Umbilical cord (tissue), 2 donors: ENCODE results near the gene GOLGA6C. TPM values are rescaled to one million over a fixed set of nuclear protein-coding genes. Genes with fewer than 3 reads are reported as not detected.
"Not testable (repeated sequence)": the region's sequence is repeated elsewhere in the genome, so short reads cannot be mapped to it uniquely, and the experiment has no call there.

Source experiments
- DNase-seq: peaks from one replicate; pipeline ENCODE4 v3.0.0-alpha.2; 2015; ENCODE audit warnings: low spot score
- total RNA-seq: library from RNA; depleted of rRNA; stranded (reverse); fragments of >200 nt; gene quantifications from one replicate; pipeline ENCODE4 v1.2.3, GENCODE V29; 2014; ENCODE audit warnings: low replicate concordance; ENCODE audit not compliant: insufficient read depth

GOLGA6C gene, protein sequence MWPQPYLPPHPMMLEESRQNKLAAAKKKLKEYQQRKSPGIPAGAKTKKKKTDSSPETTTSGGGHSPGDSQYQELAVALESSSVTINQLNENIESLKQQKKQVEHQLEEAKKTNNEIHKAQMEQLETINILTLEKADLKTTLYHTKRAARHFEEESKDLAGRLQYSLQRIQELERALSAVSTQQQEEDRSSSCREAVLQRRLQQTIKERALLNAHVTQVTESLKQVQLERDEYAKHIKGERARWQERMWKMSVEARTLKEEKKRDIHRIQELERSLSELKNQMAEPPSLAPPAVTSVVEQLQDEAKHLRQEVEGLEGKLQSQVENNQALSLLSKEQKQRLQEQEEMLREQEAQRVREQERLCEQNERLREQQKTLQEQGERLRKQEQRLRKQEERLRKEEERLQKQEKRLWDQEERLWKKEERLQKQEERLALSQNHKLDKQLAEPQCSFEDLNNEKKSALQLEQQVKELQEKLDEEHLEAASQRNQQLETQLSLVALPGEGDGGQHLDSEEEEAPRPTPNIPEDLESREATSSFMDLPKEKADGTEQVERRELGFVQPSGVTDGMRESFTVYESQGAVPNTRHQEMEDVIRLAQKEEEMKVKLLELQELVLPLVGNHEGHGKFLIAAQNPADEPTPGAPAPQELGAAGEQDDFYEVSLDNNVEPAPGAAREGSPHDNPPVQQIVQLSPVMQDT
- not detected for total RNA-seq

DNA sequence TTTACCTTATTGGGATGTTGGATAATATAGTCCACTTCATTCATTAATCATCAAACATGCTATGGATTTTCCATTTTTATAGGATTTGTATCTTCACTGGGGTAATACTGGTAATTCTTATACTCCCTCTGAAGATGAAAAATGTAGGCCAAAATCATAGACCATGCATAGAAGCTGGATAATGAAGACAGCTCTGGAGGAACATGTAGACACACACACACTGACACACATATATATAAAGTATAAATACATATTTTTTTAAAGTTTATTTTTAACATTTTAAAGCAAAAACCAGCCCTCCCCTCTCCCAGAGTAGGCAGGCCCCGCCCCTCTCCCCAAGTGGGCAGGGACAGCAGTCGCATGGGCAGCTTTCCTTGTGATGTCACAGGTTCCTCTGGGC, at the start of gene GOLGA6C:
TSS of gene GOLGA6C (plus strand) at position 301 of the 400 bp plus-strand sequence. CDS start 265 bp downstream, outside the sequence.
- not testable (repeated sequence) for DNase-seq

DNA sequence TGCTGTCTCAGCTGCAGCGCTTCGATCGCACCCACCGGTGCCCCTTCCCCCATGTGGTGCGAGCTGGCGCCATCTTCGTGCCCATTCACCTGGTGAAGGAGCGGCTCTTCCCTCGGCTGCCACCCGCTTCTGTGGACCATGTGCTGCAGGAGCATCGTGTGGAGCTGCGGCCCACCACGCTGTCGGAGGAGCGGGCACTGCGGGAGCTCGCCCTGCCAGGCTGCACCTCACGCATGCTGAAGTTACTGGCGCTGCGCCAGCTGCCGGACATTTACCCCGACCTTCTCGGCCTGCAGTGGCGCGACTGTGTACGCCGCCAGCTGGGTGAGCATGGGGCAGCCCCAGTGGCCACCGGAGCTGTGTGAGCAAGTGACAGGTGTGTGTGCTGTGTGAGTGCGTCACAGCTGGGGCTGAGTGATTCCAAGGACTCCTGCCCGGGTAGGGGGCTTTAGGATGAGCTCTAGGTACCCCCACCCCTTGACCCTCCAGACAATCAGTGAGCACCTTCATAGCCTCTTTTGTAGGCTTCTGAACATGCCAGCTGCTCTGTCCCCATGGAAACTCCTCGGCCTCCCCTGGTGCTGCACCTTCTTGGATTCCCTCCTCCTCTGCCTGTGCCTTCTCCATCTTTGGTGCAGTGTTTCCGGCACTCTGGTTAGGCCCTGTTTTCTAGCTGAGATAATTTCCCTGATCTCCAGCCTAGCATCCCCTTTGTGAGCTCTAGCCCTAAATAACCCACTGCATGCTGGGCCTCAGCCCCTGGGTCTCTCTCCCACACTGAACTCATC, 49.4 kb upstream of the GOLGA6C start:
- no peak for DNase-seq

DNA sequence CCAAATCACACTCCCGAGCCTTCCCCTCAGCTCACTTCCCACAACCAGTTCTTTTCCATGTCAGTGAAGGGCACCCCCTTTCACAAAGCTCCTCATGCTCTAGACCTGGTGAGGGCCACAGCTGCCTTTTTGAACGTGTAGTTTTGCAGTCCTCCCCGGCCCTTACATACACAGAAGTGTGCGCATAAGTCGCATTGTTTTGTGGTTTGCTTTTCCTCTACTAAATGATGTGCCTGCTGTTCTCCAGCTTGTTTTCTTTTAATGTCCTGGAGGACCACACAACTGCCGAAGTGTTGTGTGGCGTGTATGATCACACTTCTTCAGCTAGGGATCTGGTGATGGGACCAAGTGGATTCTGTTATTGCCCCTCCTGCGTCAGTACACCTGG, 48.9 kb upstream of the GOLGA6C start:
- no peak for DNase-seq

DNA sequence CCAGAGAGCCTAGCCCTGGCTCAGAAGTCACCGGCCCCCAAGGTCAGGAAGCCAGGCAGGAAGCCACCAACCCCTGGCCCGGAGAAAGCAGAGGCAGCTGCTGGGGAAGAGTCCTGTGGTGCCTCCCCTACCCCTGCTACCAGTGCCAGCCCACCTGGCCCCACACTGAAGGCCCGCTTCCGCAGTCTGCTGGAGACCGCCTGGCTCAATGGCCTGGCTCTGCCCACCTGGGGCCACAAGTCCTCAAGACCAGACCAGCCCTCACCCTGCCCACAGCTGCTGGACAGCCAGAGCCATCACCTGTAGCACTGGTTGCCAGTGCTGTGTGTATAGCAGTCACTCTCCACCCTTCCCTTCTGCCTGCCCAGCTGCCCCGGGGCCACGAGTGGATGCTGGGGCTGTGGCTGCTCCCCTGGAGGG, 47.3 kb upstream of the GOLGA6C start:
- DNase-seq: no peak

DNA sequence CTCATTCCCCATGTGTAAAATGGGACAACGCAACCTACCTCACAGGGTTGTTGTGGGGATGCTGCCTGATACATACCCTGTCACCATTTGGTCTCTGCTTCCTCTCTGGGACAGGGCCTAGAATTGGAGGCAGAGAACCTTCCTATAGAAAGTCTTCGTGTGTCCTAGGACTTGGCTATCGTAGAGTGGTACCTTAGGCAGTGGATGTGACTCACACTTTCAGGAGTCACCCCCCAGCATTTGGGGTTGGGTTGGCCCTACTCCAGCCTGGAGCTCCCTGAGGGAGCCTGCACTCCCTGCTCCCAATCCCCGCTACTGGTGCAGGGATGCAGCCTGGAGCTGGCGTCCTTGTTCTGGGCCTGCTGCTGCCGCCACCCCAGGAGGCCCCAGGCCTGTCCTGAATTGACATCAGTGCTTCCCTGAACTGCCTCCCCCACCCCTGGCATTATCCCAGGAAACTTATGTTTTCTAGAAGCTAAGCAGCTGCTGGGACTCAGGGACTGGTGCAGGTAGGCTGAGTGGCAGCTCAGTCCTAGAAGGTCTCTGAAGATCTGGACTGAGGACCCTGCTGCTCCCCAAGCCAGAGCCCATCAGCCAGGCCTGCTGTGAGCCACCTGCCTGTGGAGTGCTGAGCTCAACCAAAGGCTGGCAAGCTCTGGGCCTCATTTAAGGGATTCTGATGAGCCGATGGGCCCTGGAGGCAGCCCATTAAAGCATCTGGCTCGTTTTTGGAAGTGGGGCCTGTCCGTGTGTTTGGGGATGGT, 46.5 kb upstream of the GOLGA6C start:
- no peak for DNase-seq

DNA sequence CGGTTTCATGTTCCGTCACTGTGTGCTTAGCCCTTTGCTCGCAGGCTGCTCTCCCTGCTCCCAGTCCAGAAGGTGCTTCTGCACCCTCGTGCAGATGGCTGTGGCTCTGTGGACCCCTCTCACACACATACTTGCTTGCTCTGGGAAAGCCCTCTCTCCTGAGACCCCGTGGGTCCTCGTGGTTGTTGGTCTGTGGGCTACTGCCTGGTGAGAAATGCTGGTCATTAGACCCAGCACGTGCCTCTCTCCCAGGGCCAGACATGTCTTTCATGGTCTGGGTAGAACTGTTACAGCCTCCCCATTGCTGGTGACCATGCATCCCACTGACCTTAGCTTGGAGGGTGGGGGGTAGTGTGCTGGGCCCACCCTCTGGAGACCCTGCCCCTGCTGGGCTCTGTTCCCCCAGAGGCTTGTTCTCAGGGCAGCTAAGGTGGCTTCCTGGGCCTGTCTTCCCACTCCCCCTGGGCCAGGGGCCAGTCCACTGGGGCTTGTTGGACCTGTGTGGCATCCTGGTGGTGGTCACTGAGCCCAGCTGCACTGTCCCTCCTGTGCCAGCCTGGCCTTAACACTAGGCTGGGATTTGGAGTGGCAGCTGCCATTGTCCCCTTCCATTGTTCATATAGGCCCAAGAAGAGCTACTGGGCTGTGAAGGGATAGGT, 45.8 kb upstream of the GOLGA6C start:
- no peak for DNase-seq

DNA sequence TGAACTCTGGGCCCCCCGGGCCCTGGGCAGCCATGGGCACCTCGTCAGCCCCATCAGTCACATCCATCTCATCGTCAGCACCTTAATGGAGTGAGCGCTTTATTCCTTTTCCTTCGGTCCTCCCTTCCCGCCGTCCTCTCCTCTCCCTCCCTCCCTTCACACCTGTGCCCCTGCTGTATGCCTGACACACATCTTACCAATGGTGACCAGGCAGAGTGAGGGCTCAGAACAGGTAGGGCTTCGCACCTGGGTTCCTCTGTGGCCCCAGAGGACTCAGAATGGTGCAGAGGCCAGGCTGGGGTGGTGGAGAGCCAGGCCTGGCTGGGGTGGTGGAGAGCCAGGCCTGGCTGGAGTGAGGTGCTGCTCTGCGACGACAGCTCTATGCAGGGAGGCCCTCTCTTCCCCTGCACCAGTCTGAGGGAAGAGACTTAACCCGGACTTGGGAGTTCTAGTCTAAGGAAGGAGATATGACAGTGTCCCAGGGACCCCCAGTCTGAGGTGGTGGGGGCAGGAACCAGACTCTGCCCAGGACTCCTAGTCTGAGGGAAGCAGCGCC, 44.8 kb upstream of the GOLGA6C start:
- DNase-seq: no peak

DNA sequence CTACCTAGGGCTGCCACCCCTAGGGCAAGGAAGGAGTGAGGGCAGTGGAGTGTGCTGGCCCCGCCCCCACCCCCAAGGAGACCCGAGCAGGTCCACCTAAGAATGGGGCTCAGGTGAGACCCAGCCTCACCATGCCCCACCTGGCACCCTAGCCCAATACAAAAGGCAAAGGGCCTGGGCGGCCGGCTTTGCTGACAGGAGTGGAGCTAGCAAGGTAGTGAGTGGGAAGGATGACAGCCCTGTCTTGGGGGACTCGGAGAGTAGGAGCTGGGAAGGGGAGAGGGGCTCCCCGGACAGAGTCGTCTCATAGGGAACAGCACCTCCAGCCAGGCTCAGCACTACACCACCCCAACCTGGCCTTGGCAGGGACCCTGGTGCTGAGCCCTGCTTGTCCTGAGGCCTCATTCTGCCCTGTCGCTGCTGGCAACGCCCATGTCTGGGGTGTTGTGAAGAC, 44.3 kb upstream of the GOLGA6C start:
- DNase-seq: no peak

DNA sequence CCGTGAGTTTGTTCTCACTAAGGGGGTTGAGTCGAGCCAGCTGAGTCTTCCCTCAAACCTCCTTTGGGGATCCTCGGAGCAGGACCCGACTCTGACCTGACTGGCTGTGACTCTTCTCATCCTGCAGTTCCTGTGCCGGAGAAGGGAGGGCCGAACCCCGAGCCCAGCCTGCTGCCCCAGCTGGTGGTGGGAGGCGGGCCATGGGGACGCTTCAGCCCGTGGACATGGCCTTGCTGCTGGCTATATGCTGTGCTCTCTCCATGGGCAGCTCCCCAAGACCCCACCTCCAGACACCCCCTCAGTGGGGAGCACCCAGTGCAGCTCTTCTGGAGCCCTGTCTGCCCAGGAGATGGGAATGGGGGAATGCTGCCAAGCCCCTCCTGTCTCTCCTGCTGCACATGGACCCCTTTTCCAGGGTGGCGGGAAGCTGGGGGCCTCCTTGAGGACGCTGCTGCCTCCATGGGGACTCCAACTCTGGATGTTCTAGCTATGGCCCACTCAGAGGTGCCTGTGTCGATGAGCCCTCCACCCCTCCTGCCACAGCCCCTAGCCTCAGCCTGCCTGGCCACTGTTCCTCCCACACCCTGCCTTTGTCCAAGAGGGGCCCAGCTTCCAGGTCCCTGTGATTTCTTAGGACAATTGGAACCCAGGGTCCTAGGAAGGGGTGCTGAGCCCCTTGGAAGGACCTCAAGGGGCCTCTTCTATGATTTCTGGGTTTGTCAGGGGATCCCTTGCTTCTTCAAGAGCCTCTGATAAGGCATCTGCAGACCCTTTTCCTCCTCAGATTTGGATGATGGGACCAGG, 43.6 kb upstream of the GOLGA6C start:
- no peak for DNase-seq

DNA sequence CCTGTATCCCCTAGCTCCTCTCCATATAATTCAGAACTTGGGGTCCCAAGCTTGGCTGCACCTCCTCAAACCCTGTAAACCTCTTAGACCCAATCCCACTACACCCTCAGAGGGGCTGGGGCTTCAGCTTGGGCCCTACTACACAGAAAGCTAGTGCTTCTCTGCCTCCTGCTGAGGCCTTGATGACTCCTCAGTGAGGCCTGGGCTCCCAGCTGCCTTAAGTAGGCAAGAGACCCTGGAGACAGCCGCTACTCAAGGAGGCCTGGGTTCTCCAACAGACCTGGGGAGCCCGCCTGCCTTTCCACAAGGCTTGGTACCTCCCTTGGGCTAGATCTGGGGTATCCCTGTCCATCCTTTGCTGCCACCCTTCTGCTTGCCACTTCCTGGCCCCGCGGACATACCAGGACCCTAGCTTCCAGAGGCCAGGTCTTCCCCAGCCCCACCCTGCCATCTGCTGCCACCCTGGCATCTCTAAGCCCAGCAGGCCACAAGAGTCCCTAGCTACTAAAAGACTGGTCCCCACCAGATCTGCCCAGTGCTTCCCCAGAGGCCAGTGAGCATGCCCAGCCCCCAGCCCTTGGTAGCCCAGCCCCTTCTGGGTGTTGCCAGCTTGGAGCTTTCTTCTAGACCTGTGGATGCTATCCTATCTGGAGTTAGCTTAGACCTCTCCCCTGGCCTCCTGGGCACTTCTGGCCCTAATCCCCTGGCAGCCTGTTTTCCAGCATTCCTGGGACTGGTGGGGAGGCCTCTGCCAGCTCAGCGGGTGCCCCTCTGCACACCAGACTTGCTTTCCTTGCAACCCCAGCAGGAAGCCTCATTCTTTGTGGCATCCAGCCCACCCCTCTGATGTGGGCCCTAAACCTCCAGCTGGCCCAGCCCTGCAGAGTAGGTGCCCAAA, 42.8 kb upstream of the GOLGA6C start:
- no peak for DNase-seq

DNA sequence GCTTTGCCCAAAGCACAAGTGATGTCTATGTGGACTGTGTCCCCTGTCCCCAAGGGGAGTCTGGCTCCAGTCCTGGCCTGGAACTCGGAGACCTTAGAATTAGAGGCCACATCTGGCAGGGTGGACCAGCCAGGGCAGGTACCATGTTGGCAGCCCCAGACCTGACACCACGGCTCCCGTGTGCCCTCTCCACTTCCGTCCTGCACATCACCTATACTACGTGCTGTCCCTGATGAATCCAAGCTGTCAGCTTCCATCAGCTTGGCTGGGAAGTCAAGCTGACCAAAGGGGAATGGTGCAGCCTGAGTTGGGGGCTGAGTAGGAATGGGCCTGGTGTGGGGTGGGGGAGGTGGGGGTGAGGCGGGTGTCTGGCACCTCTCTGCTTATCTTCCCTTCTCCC, 41.1 kb upstream of the GOLGA6C start:
- DNase-seq: no peak

DNA sequence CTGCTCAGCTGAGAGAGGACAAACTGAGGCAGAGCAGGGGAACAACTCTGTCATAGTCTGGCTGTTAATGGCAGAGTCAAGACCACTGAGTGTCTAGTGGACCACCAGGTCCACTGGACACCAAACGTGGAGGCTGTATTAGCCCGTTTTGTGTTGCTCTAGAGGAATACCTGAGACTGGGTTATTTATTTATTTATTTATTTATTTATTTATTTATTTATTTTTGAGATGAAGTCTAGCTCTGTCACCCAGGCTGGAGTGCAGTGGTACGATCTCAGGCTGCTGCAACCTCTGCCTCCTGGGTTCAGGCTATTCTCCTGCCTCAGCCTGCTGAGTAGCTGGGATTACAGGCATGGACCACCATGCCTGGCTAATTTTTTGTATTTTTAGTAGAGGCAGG, 40.6 kb upstream of the GOLGA6C start:
- DNase-seq: not testable (repeated sequence)

DNA sequence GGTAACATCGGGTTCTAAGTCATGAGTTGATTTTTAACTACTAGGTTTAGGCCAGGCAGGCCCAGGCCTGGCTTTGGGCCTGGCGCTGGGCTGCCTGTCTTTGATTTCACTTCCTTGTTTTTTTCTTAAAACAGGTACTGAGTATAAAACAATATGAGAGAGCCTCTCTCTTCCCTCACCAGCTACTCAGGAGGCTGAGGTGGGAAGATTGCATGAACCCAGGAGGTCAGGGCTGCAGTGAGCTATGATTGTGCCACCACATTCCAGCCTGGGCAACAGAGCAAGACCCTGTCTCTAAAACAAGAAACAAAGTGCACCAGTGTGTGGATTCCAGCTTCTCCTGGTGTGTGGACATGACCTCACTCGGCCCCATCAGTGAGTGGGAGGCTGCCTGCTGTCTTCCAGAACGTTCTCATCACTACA, 38.6 kb upstream of the GOLGA6C start:
- not testable (repeated sequence) for DNase-seq

DNA sequence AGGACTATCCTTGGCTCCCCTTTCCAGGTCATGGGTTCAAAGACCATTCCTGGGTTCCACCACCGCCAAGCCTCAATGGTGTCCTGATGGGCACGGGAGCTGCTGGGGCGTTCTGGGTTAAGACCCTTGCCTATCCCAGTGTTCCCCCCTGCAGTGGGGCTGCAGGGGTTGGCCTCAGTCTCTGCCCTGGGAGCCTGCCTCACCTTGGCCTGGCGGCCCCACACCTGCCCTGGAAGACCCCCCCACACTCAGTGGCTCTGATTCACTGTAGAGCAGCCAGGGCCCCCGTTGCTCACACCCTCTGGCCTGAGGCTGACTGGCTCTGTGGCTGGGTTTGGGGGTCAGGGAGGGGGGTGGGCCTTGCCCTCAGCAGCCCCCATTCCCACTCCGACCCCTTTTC, 34.4 kb upstream of the GOLGA6C start:
- DNase-seq: no peak

DNA sequence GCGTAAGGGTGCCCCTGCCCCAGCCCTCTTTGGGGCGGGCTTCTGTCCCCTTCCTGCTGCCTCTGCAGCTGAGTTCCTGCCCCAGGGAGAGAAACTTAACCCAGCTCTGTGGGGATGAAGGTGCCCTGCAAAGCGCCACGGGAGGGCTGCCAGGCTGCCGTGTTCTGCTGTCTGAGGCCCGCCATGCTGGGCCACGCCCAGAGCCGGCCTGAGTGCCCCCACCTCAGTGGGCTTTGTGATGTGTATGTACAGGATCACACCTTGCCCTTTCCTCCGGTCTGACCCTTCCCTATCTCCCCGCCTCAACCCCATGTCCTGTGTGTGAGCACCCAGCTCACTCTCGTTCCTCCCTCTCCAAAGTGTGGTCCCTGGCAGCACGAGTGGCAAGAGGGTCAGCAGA, 33.9 kb upstream of the GOLGA6C start:
- DNase-seq: no peak

DNA sequence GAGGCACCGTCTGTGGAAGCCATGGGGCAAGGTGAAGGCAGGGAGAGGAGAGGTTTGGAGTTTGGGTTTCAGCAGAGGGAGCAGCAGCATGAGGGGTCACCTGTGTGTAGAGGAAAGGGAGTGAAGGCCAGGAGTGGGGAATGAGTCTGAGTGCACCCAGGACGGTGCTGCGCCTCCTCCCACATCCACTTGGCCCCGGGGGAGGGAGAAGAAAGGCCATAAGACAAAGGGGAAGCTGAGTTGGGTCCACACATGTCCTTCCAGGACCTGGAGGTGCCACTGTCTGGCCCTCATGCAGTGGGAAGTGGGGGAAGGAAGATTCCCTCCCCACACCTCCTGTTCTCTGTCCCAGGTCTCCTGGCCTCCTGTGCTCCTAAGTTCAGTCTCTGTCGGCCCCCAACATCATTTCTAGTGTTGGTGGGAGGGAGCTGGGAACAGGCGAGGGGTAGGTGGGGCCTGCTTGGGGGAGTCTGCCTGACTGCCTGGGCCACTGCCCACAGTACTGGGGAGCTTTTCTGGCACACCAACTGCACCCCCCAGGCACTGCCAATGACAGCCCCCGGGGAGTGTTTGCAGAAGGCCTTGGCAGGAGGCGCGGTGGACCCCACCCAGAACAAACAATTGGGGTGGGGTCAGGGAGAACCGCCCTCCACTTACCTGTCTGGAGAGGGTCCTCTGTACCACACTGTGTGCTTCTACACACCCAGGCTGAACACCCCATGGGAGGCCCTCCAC, 32.9 kb upstream of the GOLGA6C start:
- not testable (repeated sequence) for DNase-seq

DNA sequence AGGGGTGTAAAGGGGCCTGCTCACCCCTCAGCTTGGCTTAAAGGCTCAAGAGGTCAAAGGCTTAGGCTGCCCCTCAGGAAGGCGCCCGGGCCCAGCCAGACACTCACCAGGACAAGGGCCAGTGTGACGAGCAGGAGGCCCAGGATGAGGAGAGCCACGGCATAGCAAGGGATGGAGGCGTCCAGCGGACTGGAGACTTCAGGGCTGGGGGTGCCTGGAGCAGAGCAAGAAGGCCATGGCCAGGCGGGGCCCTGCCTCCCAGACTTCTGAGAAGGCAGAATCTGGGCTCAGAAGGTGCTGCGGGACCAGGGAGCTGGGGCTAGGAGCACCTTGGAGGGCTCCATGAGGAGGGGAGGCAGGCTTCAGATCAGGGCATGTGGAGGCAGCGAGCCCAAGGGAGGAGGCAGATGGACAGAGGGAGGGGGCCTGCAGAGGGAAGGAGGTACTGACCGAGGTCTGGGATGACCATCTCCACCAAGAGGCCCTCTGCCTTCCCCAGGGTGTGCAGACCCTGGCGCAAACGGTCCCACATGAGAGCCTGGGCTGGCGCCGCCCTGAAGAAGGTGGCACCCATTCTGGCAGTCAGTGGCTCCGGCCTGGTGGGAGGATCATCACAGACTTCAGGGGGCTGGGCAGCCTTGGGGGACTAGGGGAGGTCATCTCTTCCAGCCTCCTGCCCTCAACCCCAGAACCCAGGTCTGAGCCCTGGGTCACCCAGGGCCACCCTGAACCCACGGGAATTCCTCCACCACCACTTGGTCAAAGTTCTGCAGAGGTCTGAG, 32.0 kb upstream of the GOLGA6C start:
- no peak for DNase-seq
